ENCODE results near the gene LZTFL1.

The LZTFL1 gene

DNA sequence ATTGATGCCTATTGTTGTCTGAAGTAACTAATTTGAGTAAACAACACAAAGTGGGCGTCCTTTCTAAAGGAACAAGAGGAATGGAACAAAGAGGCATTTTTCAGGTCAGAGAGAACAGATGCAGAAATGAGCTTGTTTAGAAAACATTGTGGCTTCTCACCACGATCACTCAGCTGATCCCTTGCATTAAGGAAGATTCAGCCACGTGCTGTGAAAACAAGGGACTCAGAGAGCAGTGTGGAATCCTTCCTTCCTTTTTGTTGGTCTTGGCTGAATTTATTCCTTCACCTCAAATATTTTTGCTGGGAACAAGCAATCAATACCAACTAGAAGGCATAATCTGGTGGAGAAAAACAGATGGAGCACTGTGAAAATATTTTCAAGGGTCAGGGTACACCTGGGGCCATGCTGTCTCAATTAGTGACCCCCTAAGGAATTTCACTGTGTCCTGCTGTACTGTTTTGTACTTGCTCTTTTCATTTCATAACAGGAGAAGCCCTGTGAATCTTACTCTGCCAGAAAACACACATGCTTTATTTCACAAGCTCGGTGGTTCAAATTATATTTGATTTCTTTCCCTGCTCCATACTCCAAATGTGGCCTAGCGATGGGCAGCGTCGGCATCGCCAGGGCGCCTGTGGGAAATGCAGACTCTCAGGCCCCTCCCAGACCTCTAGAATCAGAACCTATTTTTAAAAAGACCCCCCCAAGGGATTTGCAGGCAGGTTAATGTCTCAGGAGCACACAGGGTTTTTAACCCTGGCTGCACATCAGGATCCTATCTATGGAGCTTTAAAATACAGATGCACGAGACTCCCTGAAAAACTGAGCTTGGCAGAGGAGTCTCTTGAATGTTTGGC lies 34.0 kb downstream of the LZTFL1 start:
- no peak overlapping the region for H3K9ac ChIP-seq (ENCODE audit: insufficient read length)
- no peak overlapping the region for H3K27ac ChIP-seq
- H3K4me3 ChIP-seq, result no peak overlapping the region
- no peak for DNase-seq (ENCODE audit: low read depth, low spot score)
- no peaks in the 10 kb centered on the region for H3K9me3 ChIP-seq (ENCODE audit: low read depth, low read length)
- H3K36me3 ChIP-seq (ENCODE audit: insufficient read depth, low read length), result no peaks in the 10 kb centered on the region
- no peak for TF ChIP-seq FOXP2 (optimal IDR thresholded peaks at IDR 0.05; ENCODE audit: control extremely low read depth, extremely low read length, insufficient read depth)
- no peak for TF ChIP-seq EZH2 (IDR thresholded peaks at IDR 0.05)
- no peak for TF ChIP-seq POLR2AphosphoS5 (IDR thresholded peaks at IDR 0.05; ENCODE audit: borderline replicate concordance, low read depth, low read length)

DNA sequence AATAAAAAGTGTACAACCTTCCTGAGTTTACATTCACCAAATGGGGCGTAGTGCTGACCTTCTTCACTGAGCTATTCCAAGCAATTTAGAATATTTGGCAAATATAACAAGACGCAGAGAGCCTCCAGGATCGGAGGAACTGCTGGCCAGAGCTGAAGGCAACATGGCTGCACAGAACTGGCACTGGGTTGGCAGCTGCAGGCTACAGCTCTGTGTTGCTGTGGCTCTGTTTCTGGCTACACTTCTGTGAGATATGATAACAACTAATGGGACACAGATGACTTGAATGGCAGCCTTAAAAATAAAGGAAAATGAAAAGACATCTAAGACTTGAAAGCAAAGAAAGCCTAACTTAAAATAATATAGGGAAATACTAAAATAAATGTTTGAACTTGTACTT lies 34.8 kb downstream of the LZTFL1 start:
- no peaks in the 10 kb centered on the region for H3K36me3 ChIP-seq (ENCODE audit: insufficient read depth, low read length)
- no peak overlapping the region for H3K9ac ChIP-seq (ENCODE audit: insufficient read length)
- TF ChIP-seq FOXP2 (optimal IDR thresholded peaks at IDR 0.05; ENCODE audit: control extremely low read depth, extremely low read length, insufficient read depth), result no peak
- TF ChIP-seq POLR2AphosphoS5 (IDR thresholded peaks at IDR 0.05; ENCODE audit: borderline replicate concordance, low read depth, low read length), result no peak
- TF ChIP-seq EZH2 (IDR thresholded peaks at IDR 0.05), result no peak
- no peak for DNase-seq (ENCODE audit: low read depth, low spot score)
- no peak overlapping the region for H3K4me3 ChIP-seq
- H3K9me3 ChIP-seq (ENCODE audit: low read depth, low read length), result no peaks in the 10 kb centered on the region
- H3K27ac ChIP-seq, result no peak overlapping the region

DNA sequence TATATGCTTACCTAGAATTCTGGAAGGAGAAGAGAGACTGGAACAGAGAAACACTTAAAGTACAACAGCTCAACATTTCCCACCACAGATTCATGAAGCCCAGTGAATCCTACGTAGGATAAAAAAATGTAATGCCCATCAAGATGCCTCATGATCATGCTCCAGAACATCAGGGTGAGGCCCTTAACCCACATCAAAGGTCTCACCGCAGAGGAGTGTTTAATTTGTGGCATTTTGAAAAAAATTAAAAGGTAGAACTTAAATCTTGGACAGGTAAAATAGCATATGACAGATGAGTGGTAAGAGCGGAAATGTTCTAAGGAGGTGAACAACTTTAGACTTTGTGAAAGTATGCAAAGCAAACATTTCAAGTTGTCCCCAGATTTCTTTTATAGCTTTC lies 35.8 kb downstream of the LZTFL1 start:
- DNase-seq (ENCODE audit: low read depth, low spot score), result no peak
- H3K36me3 ChIP-seq (ENCODE audit: insufficient read depth, low read length), result no peaks in the 10 kb centered on the region
- no peak overlapping the region for H3K4me3 ChIP-seq
- no peak overlapping the region for H3K9ac ChIP-seq (ENCODE audit: insufficient read length)
- TF ChIP-seq POLR2AphosphoS5 (IDR thresholded peaks at IDR 0.05; ENCODE audit: borderline replicate concordance, low read depth, low read length) (no peak), EZH2 (IDR thresholded peaks at IDR 0.05) (no peak), FOXP2 (optimal IDR thresholded peaks at IDR 0.05; ENCODE audit: control extremely low read depth, extremely low read length, insufficient read depth) (no peak)
- H3K27ac ChIP-seq, result no peak overlapping the region
- H3K9me3 ChIP-seq (ENCODE audit: low read depth, low read length), result no peaks in the 10 kb centered on the region

DNA sequence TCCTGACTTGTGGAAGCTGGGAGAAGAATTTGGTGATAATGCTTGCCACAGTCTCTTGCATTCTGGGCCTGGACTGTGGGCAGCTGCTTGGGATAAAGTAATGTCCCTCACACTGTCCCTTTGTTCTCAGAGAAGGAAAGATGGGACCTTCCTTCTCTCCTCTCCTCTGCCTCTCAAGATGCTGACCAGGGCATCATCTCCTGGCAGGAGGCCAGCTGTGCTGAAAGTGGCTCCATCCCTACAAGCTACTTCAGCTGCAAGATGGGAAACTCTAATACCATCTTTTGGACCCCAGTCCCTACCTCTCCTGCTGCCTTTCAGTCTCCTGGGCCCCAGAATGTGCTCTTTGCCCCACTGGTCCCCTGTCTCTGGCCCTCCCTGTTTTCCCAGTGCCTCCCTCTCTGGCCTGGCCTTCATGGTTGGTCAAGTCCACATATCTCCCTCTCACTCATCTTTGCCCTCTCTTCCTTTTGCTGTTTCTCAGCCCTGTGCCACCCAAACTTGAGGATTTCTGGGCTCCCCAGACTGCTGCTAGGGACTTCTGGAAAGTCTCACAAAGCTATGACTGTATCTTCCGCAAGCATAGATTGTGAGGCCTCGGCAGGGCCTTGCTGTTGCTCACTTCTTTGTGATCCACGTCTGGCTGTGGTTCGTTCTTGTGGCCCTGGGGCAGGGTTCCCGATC lies 38.5 kb downstream of the LZTFL1 start:
- Histone ChIP-seq H3K36me3 (ENCODE audit: insufficient read depth, low read length) (no peaks in the 10 kb centered on the region), H3K9ac (ENCODE audit: insufficient read length) (no peak overlapping the region), H3K4me3 (no peak overlapping the region), H3K27ac (no peak overlapping the region), H3K9me3 (ENCODE audit: low read depth, low read length) (no peaks in the 10 kb centered on the region)
- TF ChIP-seq FOXP2 (optimal IDR thresholded peaks at IDR 0.05; ENCODE audit: control extremely low read depth, extremely low read length, insufficient read depth) (no peak), EZH2 (IDR thresholded peaks at IDR 0.05) (no peak), POLR2AphosphoS5 (IDR thresholded peaks at IDR 0.05; ENCODE audit: borderline replicate concordance, low read depth, low read length) (no peak)
- no peak for DNase-seq (ENCODE audit: low read depth, low spot score)

DNA sequence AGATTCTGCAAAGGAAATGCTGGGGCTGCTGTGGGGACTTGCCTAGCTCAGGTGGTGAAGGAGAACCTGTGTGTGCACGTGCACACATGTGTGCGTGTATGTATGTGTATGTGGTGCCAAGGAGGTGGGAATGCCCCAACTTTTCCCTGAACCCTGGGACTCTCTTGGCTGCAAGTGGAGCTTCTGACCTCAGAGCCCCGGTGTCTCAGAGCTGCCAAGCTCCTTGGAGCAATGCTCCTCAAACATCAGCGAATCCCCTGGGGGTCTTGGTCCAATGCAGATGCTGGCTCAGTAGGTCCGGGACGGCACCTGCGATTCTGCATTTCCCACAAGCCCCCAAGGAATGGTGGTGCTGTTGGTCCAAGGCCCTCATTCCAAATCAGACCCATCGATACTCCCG lies 39.8 kb downstream of the LZTFL1 start:
- TF ChIP-seq EZH2 (IDR thresholded peaks at IDR 0.05) (no peak), FOXP2 (optimal IDR thresholded peaks at IDR 0.05; ENCODE audit: control extremely low read depth, extremely low read length, insufficient read depth) (no peak)
- Histone ChIP-seq H3K27ac (no peak overlapping the region), H3K9me3 (ENCODE audit: low read depth, low read length) (no peaks in the 10 kb centered on the region), H3K4me3 (no peak overlapping the region), H3K36me3 (ENCODE audit: insufficient read depth, low read length) (no peaks in the 10 kb centered on the region), H3K9ac (ENCODE audit: insufficient read length) (no peak overlapping the region)
- DNase-seq (ENCODE audit: low read depth, low spot score), result no peak

DNA sequence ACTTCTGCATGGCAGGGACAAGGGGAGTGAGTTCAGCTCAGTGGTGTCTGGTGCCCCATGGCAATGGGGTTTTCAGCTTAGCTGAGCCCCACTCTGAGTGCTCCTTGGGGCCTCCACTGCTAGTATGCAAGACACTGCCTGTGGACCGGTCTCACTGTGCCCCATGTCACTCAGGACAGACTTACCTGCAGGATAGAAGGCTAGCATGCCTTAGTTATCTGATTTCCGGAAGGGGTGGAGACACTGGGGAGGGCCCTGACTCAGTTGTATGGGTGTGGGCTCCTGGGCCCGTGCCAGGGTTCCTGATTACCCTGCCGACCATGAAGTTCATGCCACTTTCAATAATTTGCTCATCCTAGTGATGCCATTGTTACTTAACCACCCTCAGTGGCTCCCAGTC lies 41.3 kb downstream of the LZTFL1 start:
- H3K27ac ChIP-seq, result no peak overlapping the region
- DNase-seq (ENCODE audit: low read depth, low spot score), result no peak
- H3K9ac ChIP-seq (ENCODE audit: insufficient read length), result no peak overlapping the region
- H3K36me3 ChIP-seq (ENCODE audit: insufficient read depth, low read length), result no peaks in the 10 kb centered on the region
- no peak overlapping the region for H3K4me3 ChIP-seq
- no peaks in the 10 kb centered on the region for H3K9me3 ChIP-seq (ENCODE audit: low read depth, low read length)
- TF ChIP-seq POLR2AphosphoS5 (IDR thresholded peaks at IDR 0.05; ENCODE audit: borderline replicate concordance, low read depth, low read length) (no peak), EZH2 (IDR thresholded peaks at IDR 0.05) (no peak), FOXP2 (optimal IDR thresholded peaks at IDR 0.05; ENCODE audit: control extremely low read depth, extremely low read length, insufficient read depth) (no peak)

DNA sequence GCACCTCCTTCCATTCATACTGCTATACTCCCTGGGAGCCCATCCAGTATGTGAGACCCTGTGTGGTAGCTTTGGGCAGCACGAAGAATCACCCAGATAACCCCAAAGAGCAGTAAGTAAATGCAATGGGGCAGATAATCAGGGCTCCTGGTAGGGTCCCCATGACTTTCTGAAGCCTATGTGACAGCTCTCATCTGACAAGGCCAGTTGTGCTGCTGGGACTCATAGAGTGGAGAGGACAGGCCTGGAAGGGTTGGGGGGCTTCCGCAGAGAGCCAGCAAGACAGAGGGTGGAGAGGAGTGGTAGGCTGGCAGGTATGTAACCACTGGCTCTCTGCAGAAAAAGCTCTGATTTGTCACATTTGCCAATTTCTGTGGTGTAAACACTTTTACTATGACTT lies 42.3 kb downstream of the LZTFL1 start:
- Histone ChIP-seq H3K4me3 (no peak overlapping the region), H3K27ac (no peak overlapping the region), H3K9ac (ENCODE audit: insufficient read length) (no peak overlapping the region), H3K36me3 (ENCODE audit: insufficient read depth, low read length) (no peaks in the 10 kb centered on the region), H3K9me3 (ENCODE audit: low read depth, low read length) (no peaks in the 10 kb centered on the region)
- DNase-seq (ENCODE audit: low read depth, low spot score), result no peak
- TF ChIP-seq EZH2 (IDR thresholded peaks at IDR 0.05) (no peak), FOXP2 (optimal IDR thresholded peaks at IDR 0.05; ENCODE audit: control extremely low read depth, extremely low read length, insufficient read depth) (no peak), POLR2AphosphoS5 (IDR thresholded peaks at IDR 0.05; ENCODE audit: borderline replicate concordance, low read depth, low read length) (no peak)

DNA sequence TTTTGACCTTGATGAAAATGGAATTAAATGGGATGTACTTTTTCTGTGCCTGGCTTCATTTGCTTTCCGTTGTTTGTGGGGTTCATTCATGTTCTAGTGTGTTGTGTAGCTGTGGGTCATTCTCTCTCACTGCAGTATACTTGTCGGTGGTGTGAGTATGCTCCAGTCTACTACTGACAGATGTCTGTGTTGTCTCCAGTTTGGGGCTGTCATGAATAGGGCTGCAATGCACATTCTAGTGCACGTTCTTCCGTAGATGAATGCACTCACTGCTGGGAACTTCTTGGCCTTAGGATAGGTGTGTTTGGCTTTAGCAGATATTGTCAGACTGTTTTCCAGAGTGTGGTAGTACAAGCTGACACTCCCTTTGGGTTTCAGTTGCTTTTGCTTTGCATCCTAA lies 43.9 kb downstream of the LZTFL1 start:
- Histone ChIP-seq H3K9ac (ENCODE audit: insufficient read length) (no peak overlapping the region), H3K9me3 (ENCODE audit: low read depth, low read length) (no peaks in the 10 kb centered on the region)

More for the DNA sequence above, 43.9 kb downstream of the LZTFL1 start:
- H3K36me3 ChIP-seq (ENCODE audit: insufficient read depth, low read length), result no peaks in the 10 kb centered on the region
- H3K27ac ChIP-seq, result no peak overlapping the region
- no peak for TF ChIP-seq FOXP2 (optimal IDR thresholded peaks at IDR 0.05; ENCODE audit: control extremely low read depth, extremely low read length, insufficient read depth)
- no peak for TF ChIP-seq EZH2 (IDR thresholded peaks at IDR 0.05)
- no peak for TF ChIP-seq POLR2AphosphoS5 (IDR thresholded peaks at IDR 0.05; ENCODE audit: borderline replicate concordance, low read depth, low read length)
- no peak for DNase-seq (ENCODE audit: low read depth, low spot score)
- H3K4me3 ChIP-seq, result no peak overlapping the region

Data from SK-N-MC (cell line).